K562 (cell line): Measurements from ENCODE around the gene HSD11B1. TPM values are rescaled to one million over a fixed set of nuclear protein-coding genes. Genes with fewer than 3 reads are reported as not detected.

ENCODE experiments used
- ATAC-seq: fragments of 200-7000 bp; cut with Tn5 transposase; 3 replicates; pipeline ENCODE4 v1.9.1; 2020; ENCODE audit warnings: moderate library complexity
- BruUV-seq: library from RNA; stranded (reverse); fragments of 400-500 nt; replicated peaks from 2 replicates; lab custom pipeline; 2021; lab: Mats Ljungman, UMichigan
- CTCF ChIA-PET: fragments of 300-600 bp; formaldehyde crosslinking; extraction: SDS; loops from one replicate; lab custom pipeline; 2021; ENCODE audit warnings: low intra/inter-chr PET ratio; lab: Yijun Ruan, JAX
- POLR2A ChIA-PET: fragments of 300-600, 350-650 bp; sonication (Branson Sonifier 250); formaldehyde crosslinking; extraction: SDS; loops from one replicate; lab custom pipeline; 2021; ENCODE audit warnings: antibody characterized with exemption, inconsistent platforms; lab: Yijun Ruan, JAX
- DNase-seq, 4 experiments: peaks; one replicate each; pipeline versions ENCODE4 v3.0.0 to v3.0.0-alpha.2; 2011 to 2018; ENCODE audit warnings: low spot score in 3 of 4, mixed read lengths in 3 of 4; ENCODE audit errors: extremely low read depth in 1 of 4
- FAIRE-seq: peaks from 2 replicates; lab custom pipeline; 2011; peaks lifted over from hg19 to GRCh38; lab: Jason Lieb, UNC
- H2AFZ ChIP-seq: 2 replicates; pipeline ENCODE4 v1.6.0; 2011; ENCODE audit warnings: low read depth, low read length, control low read depth, inconsistent platforms
- H3K27ac ChIP-seq: fragments of 200-600 bp; 3 replicates; pipeline ENCODE4 v1.8.0; 2011; ENCODE audit warnings: low read depth, mild to moderate bottlenecking, control low read depth, inconsistent platforms, low read length, moderate library complexity, mixed read lengths; ENCODE audit errors: extremely low read depth
- H3K27me3 ChIP-seq, 2 experiments: fragments of 300-600 bp in 1 of 2; 2 replicates in 1 of 2; 3 replicates in 1 of 2; pipeline versions ENCODE4 v1.6.0 to v1.8.0; 2011; ENCODE audit warnings: inconsistent platforms in 2 of 2, low read length in 2 of 2, mild to moderate bottlenecking in 1 of 2, mixed read lengths in 1 of 2, moderate library complexity in 1 of 2; ENCODE audit not compliant: control insufficient read depth in 2 of 2, insufficient read depth in 2 of 2
- H3K36me3 ChIP-seq: fragments of 300-600 bp; 3 replicates; pipeline ENCODE4 v1.8.0; 2011; ENCODE audit warnings: mild to moderate bottlenecking, low read length, inconsistent platforms; ENCODE audit not compliant: control insufficient read depth, insufficient read depth
- H3K4me1 ChIP-seq, 2 experiments: fragments of 200-600 bp in 1 of 2; replicated peaks in 1 of 2; 2 replicates in 1 of 2; 3 replicates in 1 of 2; pipeline versions ENCODE4 v1.5.1 to v1.8.0; 2011; ENCODE audit warnings: inconsistent platforms in 2 of 2, low read length in 2 of 2, mild to moderate bottlenecking in 1 of 2, mixed read lengths in 1 of 2, moderate library complexity in 1 of 2; ENCODE audit not compliant: control insufficient read depth in 2 of 2, insufficient read depth in 2 of 2
- H3K4me2 ChIP-seq: 2 replicates; pipeline ENCODE4 v1.6.1; 2011; ENCODE audit warnings: low read length, control low read depth, inconsistent platforms, mixed read lengths; ENCODE audit not compliant: insufficient read depth
- H3K4me3 ChIP-seq: fragments of 200-600 bp; sonication (generic), shearing (Covaris generic); 2 replicates; pipeline ENCODE4 v1.5.1; 2016; ENCODE audit warnings: control low read depth, inconsistent platforms
- H3K79me2 ChIP-seq: fragments of 200-600 bp; 3 replicates; pipeline ENCODE4 v1.8.0; 2011; ENCODE audit warnings: low read length, inconsistent platforms; ENCODE audit not compliant: control insufficient read depth, insufficient read depth
- H3K9ac ChIP-seq, 2 experiments: 2 replicates each; pipeline versions ENCODE4 v1.6.0 to v1.6.1; 2011; ENCODE audit warnings: low read depth in 2 of 2, low read length in 2 of 2, control low read depth in 1 of 2, inconsistent platforms in 1 of 2, mild to moderate bottlenecking in 1 of 2, mixed read lengths in 1 of 2; ENCODE audit not compliant: insufficient read depth in 1 of 2
- H3K9me1 ChIP-seq: one replicate; pipeline ENCODE4 v1.6.0; 2011; ENCODE audit warnings: inconsistent platforms, mild to moderate bottlenecking, low read length, moderate library complexity; ENCODE audit not compliant: control insufficient read depth, insufficient read depth
- H3K9me3 ChIP-seq: replicated peaks from 2 replicates; pipeline ENCODE4 v1.5.1; 2011; ENCODE audit warnings: low read depth, low read length, inconsistent platforms; ENCODE audit not compliant: control insufficient read depth, insufficient read depth
- H4K20me1 ChIP-seq: replicated peaks from 2 replicates; pipeline ENCODE4 v1.6.1; 2011; ENCODE audit warnings: low read length, inconsistent platforms, mixed read lengths; ENCODE audit not compliant: control insufficient read depth, insufficient read depth
- FOS ChIP-seq: IDR thresholded peaks from 3 replicates; pipeline ENCODE4 v1.6.1; 2011; ENCODE audit not compliant: insufficient read length; ENCODE audit errors: extremely low read depth
- USF2 ChIP-seq: sonication (generic); formaldehyde crosslinking; IDR thresholded peaks from 2 replicates; pipeline ENCODE4 v1.5.0; 2020; ENCODE audit warnings: missing genetic modification reagents
- WGBS: fragments of 100-300 bp; shearing (Covaris generic); methylation state at CpG from one replicate; pipeline ENCODE4 v1.1.6; 2016; ENCODE audit warnings: low coverage, mixed read lengths; ENCODE audit not compliant: insufficient coverage; ENCODE audit errors: missing lambda C conversion rate; 5-methylcytosine and 5-hydroxymethylcytosine counted together
- in situ Hi-C: fragments of 300-500 bp; cut with MboI; formaldehyde crosslinking; loops from 4 replicates; pipeline ENCODE4 v1.15.0; 2018; ENCODE audit warnings: inconsistent platforms, mixed read lengths
- intact Hi-C: fragments of 100-400 bp; cut with micrococcal nuclease; formaldehyde crosslinking; loops from 2 replicates; pipeline ENCODE4 v1.14.2; 2022
- polyA plus RNA-seq, 8 experiments: library from polyadenylated mRNA; depleted of rRNA in 4 of 8; stranded (reverse) in 5 of 8; unstranded in 3 of 8; fragments of >200 nt; fragmentation: Nextera tagmentation in 2 of 8; fragmentation: Illumina TruSeq in 1 of 8; extraction: Ambion mirVana in 2 of 8; extraction: Trizol in 1 of 8; gene quantifications; 2 replicates each; pipeline versions ENCODE4 v1.2.1 to v1.2.3, GENCODE V29; 2011 to 2014; ENCODE audit warnings: inconsistent platforms in 1 of 8, missing spikeins in 1 of 8
- total RNA-seq, 7 experiments: library from RNA; depleted of rRNA in 6 of 7; stranded (reverse); fragments of >200 nt in 6 of 7; fragmentation: Illumina TruSeq in 2 of 7; extraction: Trizol in 2 of 7; gene quantifications; 2 replicates each; pipeline versions ENCODE4 v1.2.1 to v1.2.3, GENCODE V29; 2011 to 2021; ENCODE audit warnings: low replicate concordance in 1 of 7

The HSD11B1 gene
- total and polyA plus RNA-seq, 9 of the 15 experiments (the other 6 are each of a cell fraction or from before 2014, with no cell fraction given): 0.04 to 0.16 TPM; not detected in 7

- FAIRE-seq (no peak), ATAC-seq (no peak), DNase-seq (no peak)
- H3K9ac ChIP-seq: no peak overlapping the region
- H3K36me3 ChIP-seq: no peaks in the 10 kb centered on the region
- no peaks in the 10 kb centered on the region for H3K79me2 ChIP-seq
- WGBS: 0% methylated on average over 6 of the region's 6 CpGs
- H3K27ac ChIP-seq: no peak overlapping the region
- H3K4me2 ChIP-seq: no peak overlapping the region
- peaks cover 8% of the 10 kb centered on the region in 2 experiments; a peak in 4 of 5 replicates for H3K27me3 ChIP-seq
- H3K9me3 ChIP-seq: no peaks in the 10 kb centered on the region
- in situ Hi-C loops: no loop called here
- H3K4me3 ChIP-seq: no peak overlapping the region
- no peaks in the 10 kb centered on the region for H3K9me1 ChIP-seq
- no peaks in the 10 kb centered on the region for H4K20me1 ChIP-seq
- ChIA-PET POLR2A (interaction anchor here (0.5 kb wide), 1 partner anchor 61 kb away, joined by 4 read pairs; no protein-coding TSS in a partner anchor), CTCF (interaction anchor here (0.7 to 3.2 kb wide), 2 partner anchors 30 to 180 kb away, joined by 4 to 22 read pairs; no protein-coding TSS in a partner anchor)
- H3K4me1 ChIP-seq: peaks cover 5 to 7% of the 10 kb centered on the region in 2 experiments; a peak in 4 of 5 replicates
- TF ChIP-seq FOS (no peak), USF2 (CRISPR knock-in tag) (0 out of 2 replicates have a peak, but pooled peaks have one; percentile 12)
- no TSS peak for BruUV-seq
- intact Hi-C loops: loop anchor here (10.0 kb wide), 1 partner anchor 145 kb away; no protein-coding TSS in a partner anchor
- H2AFZ ChIP-seq: no peak overlapping the region
These were observed 45.2 kb downstream of the HSD11B1 start for GRCh38 chr1:209749670-209750323.
